IPS-15b (cell line): ENCODE measurements around the gene PCMT1.
"Not testable (repeated sequence)": the region's sequence is repeated elsewhere in the genome, so short reads cannot be mapped to it uniquely, and the experiment has no call there.

Source experiments
- H3K27me3 ChIP-seq: one replicate; pipeline ENCODE4 v1.6.1; 2013; ENCODE audit warnings: low read length; ENCODE audit not compliant: control insufficient read depth, insufficient read depth
- H3K36me3 ChIP-seq: one replicate; pipeline ENCODE4 v1.6.1; 2013; ENCODE audit warnings: low read length; ENCODE audit not compliant: control insufficient read depth, insufficient read depth
- H3K4me1 ChIP-seq: one replicate; pipeline ENCODE4 v1.6.1; 2013; ENCODE audit warnings: mild to moderate bottlenecking, low read length; ENCODE audit not compliant: control insufficient read depth, insufficient read depth
- H3K4me3 ChIP-seq: one replicate; pipeline ENCODE4 v1.5.1; 2013; ENCODE audit warnings: low read depth, low read length
- H3K9ac ChIP-seq: one replicate; pipeline ENCODE4 v1.6.1; 2013; ENCODE audit warnings: low read depth, mild to moderate bottlenecking, low read length
- H3K9me3 ChIP-seq: one replicate; pipeline ENCODE4 v1.6.1; 2013; ENCODE audit warnings: mild to moderate bottlenecking, low read length; ENCODE audit not compliant: control insufficient read depth, insufficient read depth

Gene PCMT1

DNA sequence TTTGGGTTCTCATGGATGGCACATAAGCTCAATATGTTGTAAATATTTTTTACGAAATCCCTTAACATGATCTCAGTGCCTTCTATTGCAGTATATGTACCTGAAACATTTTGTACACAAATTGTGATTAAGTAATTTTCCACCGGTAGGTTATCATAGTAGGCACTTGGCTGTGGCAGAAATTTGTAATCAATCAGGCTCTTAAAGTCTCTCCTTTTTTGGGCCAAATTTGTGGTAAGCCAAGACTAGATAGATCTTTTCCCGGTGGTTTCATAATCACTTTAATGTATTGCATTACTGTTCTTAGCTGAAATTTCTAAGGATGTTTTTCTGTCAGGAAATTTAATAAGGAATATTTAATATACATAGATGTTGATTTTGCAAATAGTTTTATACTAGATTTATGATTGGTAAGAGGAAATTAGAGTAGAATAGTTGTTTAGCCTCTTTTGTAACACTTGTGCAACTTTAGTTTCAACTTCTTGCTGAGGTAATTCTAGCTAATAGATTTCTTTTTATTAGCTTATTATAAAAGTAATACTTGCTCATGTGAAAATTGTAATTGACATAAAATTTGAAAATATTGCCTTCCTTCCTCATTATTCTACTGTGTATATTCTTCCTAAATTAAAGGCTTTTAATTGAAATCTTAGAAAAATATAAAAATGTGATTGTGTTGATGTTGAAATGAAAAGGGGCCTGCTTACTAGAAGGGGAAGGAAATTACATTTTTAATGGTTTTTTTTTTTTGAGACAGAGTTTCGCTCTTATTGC, 3.2 kb downstream of the PCMT1 start:
- H3K4me3 ChIP-seq: no peak overlapping the region
- no peaks in the 10 kb centered on the region for H3K36me3 ChIP-seq
- no peak overlapping the region for H3K9ac ChIP-seq
- no peaks in the 10 kb centered on the region for H3K9me3 ChIP-seq
- H3K4me1 ChIP-seq: peaks cover 2% of the 10 kb centered on the region
- H3K27me3 ChIP-seq: no peaks in the 10 kb centered on the region

DNA sequence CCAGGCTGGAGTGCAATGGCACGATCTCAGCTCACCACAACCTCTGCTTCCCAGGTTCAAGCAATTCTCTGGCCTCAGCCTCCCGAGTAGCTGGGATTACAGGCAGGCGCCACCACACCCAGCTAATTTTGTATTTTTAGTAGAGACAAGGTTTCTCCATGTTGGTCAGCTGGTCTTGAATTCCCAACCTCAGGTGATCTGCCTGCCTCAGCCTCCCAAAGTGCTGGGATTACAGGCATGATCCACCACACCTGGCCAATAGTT, 3.8 kb downstream of the PCMT1 start:
- not testable (repeated sequence) for H3K4me3 ChIP-seq, H3K36me3 ChIP-seq, H3K9ac ChIP-seq, H3K4me1 ChIP-seq, H3K27me3 ChIP-seq, H3K9me3 ChIP-seq

DNA sequence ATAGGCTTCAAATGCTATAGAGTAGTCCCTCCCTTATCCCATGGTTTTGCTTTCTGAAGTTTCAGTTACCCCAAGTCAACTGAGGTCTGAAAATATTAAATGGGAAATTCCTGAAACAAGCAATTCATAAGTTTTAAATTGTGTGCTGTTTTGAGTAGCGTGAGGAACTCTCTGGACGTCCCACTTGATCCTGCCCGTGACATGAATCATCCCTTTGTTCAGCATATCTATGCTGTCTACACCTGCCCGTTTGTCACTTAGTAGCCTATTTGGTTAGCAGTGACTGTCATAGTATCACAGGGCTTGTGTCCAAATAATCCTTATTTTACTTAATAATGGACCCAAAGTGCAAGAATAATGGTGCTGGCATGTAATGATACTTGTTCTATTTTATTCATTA, 5.0 kb downstream of the PCMT1 start:
- H3K36me3 ChIP-seq: no peaks in the 10 kb centered on the region
- peaks cover 2% of the 10 kb centered on the region for H3K4me1 ChIP-seq
- H3K9me3 ChIP-seq: no peaks in the 10 kb centered on the region
- H3K9ac ChIP-seq: no peak overlapping the region
- no peak overlapping the region for H3K4me3 ChIP-seq
- H3K27me3 ChIP-seq: no peaks in the 10 kb centered on the region

DNA sequence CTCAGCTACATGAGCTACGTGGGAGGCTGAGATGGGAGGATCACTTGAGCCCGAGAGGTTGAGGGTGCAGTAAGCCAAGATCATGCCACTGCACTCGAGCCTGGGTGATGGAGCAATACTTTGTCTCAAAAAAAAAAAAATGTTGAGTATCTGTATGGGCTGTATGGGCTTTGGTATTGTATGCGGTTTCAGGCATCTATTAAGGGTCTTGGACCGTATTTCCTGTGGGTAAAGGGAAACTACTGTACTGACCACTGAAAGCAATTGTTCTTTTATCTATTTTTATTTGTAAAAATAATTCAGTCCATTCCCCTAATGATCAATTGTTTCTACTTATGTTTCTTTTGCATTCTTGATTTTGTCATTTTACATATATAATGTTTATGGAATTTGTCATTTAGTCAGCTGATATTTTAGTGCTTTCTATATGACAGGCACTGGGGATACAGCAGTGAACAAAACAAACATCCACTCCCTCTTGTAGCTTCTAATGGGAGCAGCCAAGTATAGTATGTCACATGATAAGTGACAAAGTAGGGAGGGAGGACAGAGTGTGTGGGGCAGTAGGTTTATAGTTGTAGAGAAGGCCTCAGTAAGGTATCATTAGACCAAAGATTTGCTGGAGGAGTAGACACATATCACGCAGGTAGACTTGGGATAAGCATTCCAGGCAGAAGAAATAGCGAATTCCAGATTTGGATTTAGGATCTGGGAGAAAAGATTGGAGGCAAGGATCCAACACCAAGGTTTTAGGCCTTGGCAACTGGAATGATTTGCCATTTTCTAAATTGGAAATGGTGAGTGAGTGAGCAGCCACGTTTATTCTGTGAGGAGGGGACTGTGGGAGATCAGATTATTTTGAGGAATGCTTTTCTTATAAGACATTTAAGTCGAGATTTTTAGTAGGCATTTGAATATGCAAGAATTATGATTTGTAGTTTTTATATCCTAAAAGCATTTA, 6.0 kb downstream of the PCMT1 start:
- Histone ChIP-seq H3K4me1 (peaks cover 2% of the 10 kb centered on the region), H3K36me3 (no peaks in the 10 kb centered on the region), H3K9me3 (no peaks in the 10 kb centered on the region), H3K4me3 (no peak overlapping the region), H3K27me3 (no peaks in the 10 kb centered on the region), H3K9ac (no peak overlapping the region)

DNA sequence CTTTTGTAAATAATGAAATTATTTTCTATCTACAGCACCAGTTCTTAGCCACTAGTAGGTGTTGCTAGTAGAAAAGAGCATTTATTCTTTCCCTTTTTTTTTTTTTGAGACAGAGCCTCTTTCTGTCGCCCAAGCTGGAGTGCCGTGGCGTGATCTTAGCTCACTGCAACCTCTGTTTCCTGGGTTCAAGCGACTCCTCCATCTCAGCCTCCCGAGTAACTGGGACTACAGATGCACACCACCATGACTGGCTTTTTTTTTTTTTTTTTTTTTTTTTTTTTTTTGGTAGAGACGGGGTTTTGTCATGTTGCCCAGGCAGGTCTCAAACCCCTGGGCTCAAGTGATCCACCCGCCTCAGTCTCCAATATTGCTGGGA, 6.7 kb downstream of the PCMT1 start:
- Histone ChIP-seq H3K4me1 (peaks cover 2% of the 10 kb centered on the region), H3K9ac (no peak overlapping the region), H3K9me3 (no peaks in the 10 kb centered on the region), H3K4me3 (no peak overlapping the region), H3K36me3 (no peaks in the 10 kb centered on the region), H3K27me3 (no peaks in the 10 kb centered on the region)

DNA sequence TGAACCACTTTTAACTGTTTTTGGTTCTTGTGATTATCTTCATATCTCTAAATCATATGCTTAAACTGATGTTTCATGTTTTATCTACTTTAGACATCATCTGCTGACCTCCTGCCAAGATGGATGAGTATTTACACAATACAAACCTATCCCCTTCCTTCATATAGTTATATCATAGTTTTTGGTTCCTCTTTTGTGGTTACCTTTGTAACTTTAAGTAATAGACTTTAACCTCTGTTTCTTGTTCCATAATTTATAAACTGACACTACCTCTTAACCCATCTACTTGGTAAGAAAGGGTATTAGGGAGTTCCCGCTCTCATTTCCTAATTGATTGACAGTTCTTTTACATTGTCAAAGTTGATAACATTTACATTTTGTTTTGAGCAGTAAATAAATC, 11.9 kb downstream of the PCMT1 start:
- Histone ChIP-seq H3K36me3 (no peaks in the 10 kb centered on the region), H3K4me3 (no peak overlapping the region)

DNA sequence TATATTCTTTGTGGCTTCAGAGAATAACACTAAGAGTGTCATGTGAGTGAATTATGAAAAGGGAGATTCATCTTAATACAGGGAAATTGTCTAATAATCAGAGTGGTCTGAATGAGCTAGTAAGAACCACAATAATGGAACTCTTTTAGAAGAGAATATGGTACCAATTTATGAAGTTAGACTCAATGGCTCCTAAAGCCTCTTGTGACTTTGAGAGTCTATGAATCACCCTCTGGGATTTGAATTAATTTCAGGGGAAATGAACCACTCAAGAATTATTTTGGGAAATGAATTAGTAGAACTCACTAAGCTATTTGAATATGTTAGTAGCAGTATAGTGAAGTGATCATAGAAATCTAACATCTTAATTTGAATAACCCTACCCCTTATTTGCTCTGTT, 14.3 kb downstream of the PCMT1 start:
- Histone ChIP-seq H3K9ac (no peak overlapping the region), H3K4me3 (no peak overlapping the region), H3K4me1 (no peaks in the 10 kb centered on the region), H3K9me3 (no peaks in the 10 kb centered on the region), H3K36me3 (no peaks in the 10 kb centered on the region), H3K27me3 (no peaks in the 10 kb centered on the region)

More for the DNA sequence above, 11.9 kb downstream of the PCMT1 start:
- Histone ChIP-seq H3K9me3 (no peaks in the 10 kb centered on the region), H3K27me3 (no peaks in the 10 kb centered on the region), H3K9ac (no peak overlapping the region), H3K4me1 (no peaks in the 10 kb centered on the region)

DNA sequence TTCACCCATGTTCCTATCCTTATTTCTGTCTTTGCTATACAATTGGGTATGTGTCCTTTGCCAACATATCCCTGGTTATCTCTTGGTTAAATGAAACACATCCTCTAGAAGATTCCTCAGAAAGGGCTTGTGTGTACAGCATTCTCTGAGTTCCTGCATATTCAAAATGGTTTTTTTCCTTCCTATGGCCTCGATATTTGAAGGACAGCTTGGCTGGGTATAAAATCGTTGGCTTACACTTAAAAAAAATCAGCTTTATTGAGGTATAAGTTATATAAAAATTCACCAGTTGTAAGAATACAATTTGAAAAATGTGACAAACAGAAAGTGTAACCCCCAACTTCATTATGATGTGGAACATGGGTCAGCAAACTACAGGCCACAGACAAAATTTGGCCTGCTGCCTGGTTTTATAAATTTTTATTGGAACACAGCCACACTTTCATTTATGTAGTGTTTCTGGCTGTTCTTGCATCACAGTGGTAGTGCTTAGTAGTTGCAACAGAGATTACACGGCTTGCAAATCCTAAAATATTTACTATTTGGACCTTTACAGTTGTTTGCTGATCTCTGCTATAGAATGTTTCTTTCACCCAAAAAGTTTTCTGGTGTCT, 16.7 kb downstream of the PCMT1 start:
- Histone ChIP-seq H3K9ac (no peak overlapping the region), H3K4me3 (no peak overlapping the region), H3K36me3 (peaks cover 2% of the 10 kb centered on the region), H3K9me3 (no peaks in the 10 kb centered on the region), H3K27me3 (no peaks in the 10 kb centered on the region), H3K4me1 (no peaks in the 10 kb centered on the region)

DNA sequence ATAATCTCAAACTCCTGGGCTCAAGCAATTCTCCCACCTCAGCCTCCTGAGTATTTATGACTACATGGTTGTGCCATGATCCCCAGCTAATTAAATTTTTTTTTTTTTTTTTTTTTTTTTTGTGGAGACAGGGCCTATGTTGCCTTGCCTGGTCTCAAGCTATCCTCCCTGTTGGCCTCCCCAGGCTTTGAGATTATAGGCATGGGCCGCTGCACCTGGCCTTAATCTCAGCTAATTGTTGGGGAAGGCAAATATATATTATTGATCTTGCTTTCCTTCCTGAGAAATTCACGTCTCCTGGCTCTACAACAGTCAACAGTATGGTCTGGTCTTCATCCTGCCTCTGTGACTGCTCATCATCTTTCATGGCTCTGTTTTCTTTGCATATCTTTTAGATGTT, 20.1 kb downstream of the PCMT1 start:
- Histone ChIP-seq H3K9me3 (no peaks in the 10 kb centered on the region), H3K9ac (no peak overlapping the region), H3K36me3 (peaks cover 14% of the 10 kb centered on the region), H3K4me1 (no peaks in the 10 kb centered on the region), H3K27me3 (no peaks in the 10 kb centered on the region), H3K4me3 (no peak overlapping the region)

DNA sequence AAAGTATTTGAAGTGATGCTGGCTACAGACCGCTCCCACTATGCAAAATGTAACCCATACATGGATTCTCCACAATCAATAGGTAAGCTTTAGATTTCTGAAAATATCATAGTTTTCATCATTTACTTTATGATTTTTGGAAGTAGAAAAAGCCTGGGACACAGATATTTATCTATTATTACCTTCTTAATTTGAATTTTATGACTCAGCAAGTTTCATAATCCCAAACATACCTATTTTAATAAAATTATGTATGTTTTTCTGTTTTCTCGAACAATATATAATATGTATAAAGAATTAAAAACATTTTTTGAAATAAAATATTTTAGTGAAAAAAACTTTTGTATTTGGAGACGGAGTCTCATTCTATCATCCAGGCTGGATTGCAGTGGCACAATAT, 21.6 kb downstream of the PCMT1 start:
- peaks cover 19% of the 10 kb centered on the region for H3K36me3 ChIP-seq
- no peaks in the 10 kb centered on the region for H3K9me3 ChIP-seq
- no peaks in the 10 kb centered on the region for H3K27me3 ChIP-seq
- H3K9ac ChIP-seq: no peak overlapping the region
- H3K4me1 ChIP-seq: no peaks in the 10 kb centered on the region
- H3K4me3 ChIP-seq: no peak overlapping the region

DNA sequence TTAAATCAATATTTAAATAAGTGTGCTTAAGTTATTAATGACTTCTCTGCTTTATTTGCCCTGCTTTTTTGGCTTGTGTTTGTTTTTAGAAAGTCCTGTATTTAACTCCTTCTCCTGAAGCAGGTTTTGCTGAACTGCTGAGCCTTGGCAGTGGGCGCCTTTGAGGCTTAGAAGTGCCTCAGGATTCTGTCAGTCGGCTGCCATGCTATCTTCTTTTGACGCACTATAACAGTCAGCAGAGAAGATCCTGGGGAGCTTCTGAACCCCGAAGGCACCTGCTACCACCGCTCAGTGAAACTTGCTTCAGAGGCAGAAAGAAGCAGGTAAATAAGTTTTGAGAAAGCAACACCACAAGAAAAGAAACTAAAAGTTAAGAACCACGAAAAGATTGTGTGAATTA, 22.4 kb downstream of the PCMT1 start:
- Histone ChIP-seq H3K27me3 (no peaks in the 10 kb centered on the region), H3K4me3 (no peak overlapping the region), H3K36me3 (peaks cover 19% of the 10 kb centered on the region), H3K9ac (no peak overlapping the region), H3K9me3 (no peaks in the 10 kb centered on the region), H3K4me1 (no peaks in the 10 kb centered on the region)

DNA sequence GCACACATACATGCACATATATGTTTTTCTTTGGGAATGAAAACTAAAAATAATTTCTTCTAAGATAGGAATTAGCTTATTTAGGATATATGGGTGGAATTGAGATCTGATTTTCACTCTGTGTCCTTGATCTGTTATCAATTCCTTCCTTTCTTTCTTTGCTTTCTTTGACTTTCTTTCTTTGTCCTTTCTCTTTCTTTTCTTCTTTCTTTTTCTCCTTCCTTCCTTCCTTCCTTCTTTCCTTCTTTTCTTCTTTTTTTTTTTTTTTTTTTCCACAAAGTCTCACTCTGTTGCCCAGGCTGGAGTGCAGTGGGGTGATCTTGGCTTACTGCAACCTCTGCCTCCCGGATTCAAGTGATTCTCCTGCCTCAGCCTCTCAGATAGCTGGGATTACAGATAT, 28.1 kb downstream of the PCMT1 start:
- Histone ChIP-seq H3K27me3 (no peaks in the 10 kb centered on the region), H3K4me1 (no peaks in the 10 kb centered on the region), H3K9ac (no peak overlapping the region), H3K9me3 (no peaks in the 10 kb centered on the region), H3K4me3 (no peak overlapping the region), H3K36me3 (peaks cover 14% of the 10 kb centered on the region)
